Upper lobe of left lung (tissue), 4 donors: ENCODE data around the gene BAZ1B.

Experiments used
- CTCF ChIP-seq, 6 experiments: fragments of 450-650 bp in 4 of 6; fragments of 200-600 bp in 2 of 6; sonication (generic) in 2 of 6; IDR thresholded peaks; one replicate each; pipeline ENCODE4 v1.5.1; 2016 to 2019; ENCODE audit warnings: antibody characterized with exemption in 6 of 6
- POLR2A ChIP-seq, 4 donors: fragments of 450-650 bp; IDR thresholded peaks; one replicate each; pipeline ENCODE4 v1.5.1; 2016 to 2017; ENCODE audit warnings: antibody characterized with exemption in 4 of 4, mild to moderate bottlenecking in 2 of 4
- POLR2AphosphoS5 ChIP-seq, 2 donors: sonication (generic); formaldehyde crosslinking; IDR thresholded peaks; one replicate each; pipeline ENCODE4 v1.5.1; 2017; ENCODE audit warnings: antibody characterized with exemption in 2 of 2

- TF ChIP-seq CTCF (IDR thresholded peaks at IDR 0.05) = no peak
- no peak for TF ChIP-seq POLR2AphosphoS5 (IDR thresholded peaks at IDR 0.05)
- no peak for TF ChIP-seq POLR2A (IDR thresholded peaks at IDR 0.05)
These were observed 89.4 kb downstream of the BAZ1B start for GRCh38 chr7:73432676-73433075.
